Uterus (tissue), 4 donors: ENCODE measurements around the gene MYO1D. TPM values are rescaled to one million over a fixed set of nuclear protein-coding genes. Genes with fewer than 3 reads are reported as not detected.

ENCODE experiments used
- DNase-seq, 2 donors: peaks; one replicate each; pipeline ENCODE4 v3.0.0-alpha.2; 2019 to 2020
- H3K27ac ChIP-seq, 2 donors: fragments of 200-600 bp; sonication (generic); 1 replicate in 1 of 2; 2 replicates in 1 of 2; pipeline ENCODE4 v1.5.1; 2016 to 2018
- H3K27me3 ChIP-seq, 2 donors: fragments of 200-600 bp; sonication (generic); one replicate each; pipeline ENCODE4 v1.5.1; 2018 to 2019; ENCODE audit warnings: control low read depth in 1 of 2
- H3K36me3 ChIP-seq, 2 donors: fragments of 200-600 bp; sonication (generic); one replicate each; pipeline ENCODE4 v1.5.1; 2019; ENCODE audit warnings: control low read depth in 1 of 2
- H3K4me1 ChIP-seq, 2 donors: fragments of 200-600 bp; sonication (generic); one replicate each; pipeline ENCODE4 v1.5.1; 2018 to 2019; ENCODE audit warnings: control low read depth in 1 of 2
- H3K4me3 ChIP-seq, 2 donors: fragments of 200-600 bp; sonication (generic); 1 replicate in 1 of 2; 2 replicates in 1 of 2; pipeline ENCODE4 v1.5.1; 2018 to 2019; ENCODE audit warnings: mild to moderate bottlenecking in 1 of 2
- H3K9me3 ChIP-seq, 2 donors: fragments of 200-600 bp; sonication (generic); one replicate each; pipeline ENCODE4 v1.5.1; 2019; ENCODE audit warnings: control low read depth in 1 of 2
- CTCF ChIP-seq, 4 experiments: fragments of 200-600 bp in 2 of 4; fragments of 450-650 bp in 2 of 4; sonication (generic) in 2 of 4; IDR thresholded peaks; one replicate each; pipeline ENCODE4 v1.5.1; 2016 to 2019; ENCODE audit warnings: antibody characterized with exemption in 4 of 4, mild to moderate bottlenecking in 2 of 4, moderate library complexity in 1 of 4
- POLR2A ChIP-seq, 2 donors: fragments of 450-650 bp; IDR thresholded peaks; one replicate each; pipeline ENCODE4 v1.6.1; 2016; ENCODE audit warnings: antibody characterized with exemption in 2 of 2, mild to moderate bottlenecking in 1 of 2, moderate library complexity in 1 of 2
- intact Hi-C: fragments of 100-400 bp; cut with DNase I; formaldehyde crosslinking; loops from one replicate; pipeline ENCODE4 v1.15.1; 2023; ENCODE audit warnings: low total_unique reads
- total RNA-seq, 4 donors: library from RNA; depleted of rRNA in 3 of 4; stranded (reverse); fragments of >200 nt in 3 of 4; gene quantifications; one replicate each; pipeline versions ENCODE4 v1.1.0 to v1.2.4, GENCODE V29; 2014 to 2023
- donor health status: DM: yes; HTN: yes; CAD: no.

MYO1D gene
- total RNA-seq, 4 donors from 2014 or later: 20.4 to 55.2 (median 30.6) TPM

- Histone ChIP-seq H3K27me3 (no peaks in the 10 kb centered on the region), H3K27ac (no peak overlapping the region), H3K4me1 (no peaks in the 10 kb centered on the region), H3K9me3 (no peaks in the 10 kb centered on the region), H3K4me3 (no peak overlapping the region), H3K36me3 (no peaks in the 10 kb centered on the region)
- intact Hi-C loops: no loop called here
- TF ChIP-seq CTCF (IDR thresholded peaks at IDR 0.05): no peak
- no peak for TF ChIP-seq POLR2A (IDR thresholded peaks at IDR 0.05)
- no peak for DNase-seq
These were observed 16.9 kb downstream of the MYO1D start for GRCh38 chr17:32859857-32860525.

DNA sequence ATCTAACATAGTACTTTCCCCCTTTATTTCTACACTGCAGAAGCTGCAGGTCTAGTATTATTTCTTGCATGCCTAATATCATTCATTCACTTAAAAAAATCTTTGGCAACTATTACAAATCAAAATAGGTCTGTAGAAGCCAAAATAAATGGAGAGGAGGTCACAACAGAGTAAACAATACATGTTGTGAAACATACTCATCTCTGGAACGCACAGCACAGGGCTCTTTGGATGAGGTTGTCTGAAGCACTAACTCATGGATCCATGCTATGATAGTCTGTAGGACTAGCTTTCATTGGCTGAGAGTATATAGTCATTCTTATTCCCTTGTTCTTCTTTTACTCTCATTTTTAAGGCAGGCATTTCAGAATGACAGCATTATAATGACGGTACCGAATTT is 21.3 kb downstream of the MYO1D start:
- no peak for DNase-seq
- no peak overlapping the region for H3K27ac ChIP-seq
- no peak for TF ChIP-seq POLR2A (IDR thresholded peaks at IDR 0.05)
- no peak for TF ChIP-seq CTCF (IDR thresholded peaks at IDR 0.05)
- intact Hi-C loops: no loop called here
- H3K36me3 ChIP-seq: no peaks in the 10 kb centered on the region
- H3K27me3 ChIP-seq: no peaks in the 10 kb centered on the region
- no peaks in the 10 kb centered on the region for H3K9me3 ChIP-seq
- H3K4me3 ChIP-seq: no peak overlapping the region
- H3K4me1 ChIP-seq: no peaks in the 10 kb centered on the region

DNA sequence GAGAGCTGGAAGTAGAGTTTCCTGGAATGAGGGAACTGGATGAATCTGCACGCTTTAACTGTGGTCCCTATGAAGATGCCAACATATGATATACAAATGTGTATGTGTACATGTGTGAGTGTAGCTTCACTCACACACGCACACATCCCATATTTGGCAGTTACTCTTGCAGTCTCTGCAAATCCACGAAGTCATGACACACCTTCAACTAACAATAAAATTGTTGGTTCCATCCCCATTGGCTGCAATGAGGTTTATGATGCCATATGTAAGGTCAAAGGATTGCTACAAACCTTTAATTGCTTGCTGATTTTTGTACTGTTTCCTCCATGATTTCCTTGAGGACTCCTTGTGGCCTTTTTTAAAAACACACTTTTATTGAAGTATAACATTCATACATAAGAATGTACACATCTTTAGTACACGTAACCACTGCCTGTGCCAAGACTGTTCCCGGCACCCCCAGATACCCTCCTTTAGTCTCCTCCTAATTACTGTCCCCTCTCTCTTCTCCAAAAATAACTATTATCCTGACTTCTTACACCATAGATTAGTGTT is 22.0 kb downstream of the MYO1D start:
- Histone ChIP-seq H3K4me1 (no peaks in the 10 kb centered on the region), H3K36me3 (no peaks in the 10 kb centered on the region), H3K27ac (no peak overlapping the region), H3K27me3 (no peaks in the 10 kb centered on the region), H3K9me3 (no peaks in the 10 kb centered on the region), H3K4me3 (no peak overlapping the region)
- no peak for TF ChIP-seq CTCF (IDR thresholded peaks at IDR 0.05)
- TF ChIP-seq POLR2A (IDR thresholded peaks at IDR 0.05): no peak
- no peak for DNase-seq
- intact Hi-C loops: no loop called here

GRCh38 chr17:32854207-32854606 is 22.7 kb downstream of the MYO1D start:
- no peaks in the 10 kb centered on the region for H3K9me3 ChIP-seq
- no peak overlapping the region for H3K4me3 ChIP-seq
- H3K27ac ChIP-seq: no peak overlapping the region
- intact Hi-C loops: no loop called here
- no peak for TF ChIP-seq POLR2A (IDR thresholded peaks at IDR 0.05)
- no peak for TF ChIP-seq CTCF (IDR thresholded peaks at IDR 0.05)
- DNase-seq: no peak
- H3K4me1 ChIP-seq: no peaks in the 10 kb centered on the region
- no peaks in the 10 kb centered on the region for H3K27me3 ChIP-seq
- no peaks in the 10 kb centered on the region for H3K36me3 ChIP-seq

DNA sequence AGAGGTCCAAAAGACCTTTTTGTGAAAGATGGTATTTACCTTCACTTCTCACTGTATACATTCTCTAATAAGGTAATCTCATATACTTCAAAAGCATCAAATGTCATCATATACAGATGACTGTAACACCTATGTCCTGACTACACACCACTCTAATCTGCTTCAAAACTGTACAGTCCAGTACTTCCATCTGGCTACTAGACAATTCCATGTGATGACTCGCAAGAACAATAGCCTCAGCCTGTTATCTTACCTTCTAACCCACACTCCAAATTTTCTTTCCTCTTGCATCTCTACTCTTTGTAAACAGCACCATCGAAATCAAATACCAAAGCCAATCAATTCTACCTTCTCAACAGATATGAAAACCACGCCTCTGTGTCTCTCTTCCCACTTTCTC is 24.1 kb downstream of the MYO1D start:
- Histone ChIP-seq H3K27me3 (no peaks in the 10 kb centered on the region), H3K36me3 (no peaks in the 10 kb centered on the region), H3K4me1 (no peaks in the 10 kb centered on the region), H3K9me3 (no peaks in the 10 kb centered on the region), H3K27ac (no peak overlapping the region), H3K4me3 (no peak overlapping the region)
- TF ChIP-seq POLR2A (IDR thresholded peaks at IDR 0.05): no peak
- no peak for TF ChIP-seq CTCF (IDR thresholded peaks at IDR 0.05)
- intact Hi-C loops: no loop called here
- DNase-seq: no peak
